Heart left ventricle (tissue), 16 donors: ENCODE measurements around the gene HYAL1. TPM values are rescaled to one million over a fixed set of nuclear protein-coding genes. Genes with fewer than 3 reads are reported as not detected.
A peak's percentile ranks its signal among the peaks of the same experiment; 100 is the strongest.

Experiments used
- ATAC-seq, 4 donors: fragments of 200-7000 bp; cut with Tn5 transposase; one replicate each; pipeline ENCODE4 v1.9.1; 2020 to 2022; ENCODE audit warnings: moderate library complexity in 4 of 4, mild to moderate bottlenecking in 3 of 4, moderate number of reproducible peaks in 1 of 4
- DNase-seq, 5 donors: peaks; one replicate each; pipeline ENCODE4 v3.0.0-alpha.2; 2020
- H3K27ac ChIP-seq, 12 donors: fragments of 200-600 bp; sonication (generic) in 4 of 12; one replicate each; pipeline versions ENCODE4 v1.5.0 to v1.8.0; 2016 to 2022; ENCODE audit warnings: mild to moderate bottlenecking in 2 of 12
- H3K27me3 ChIP-seq, 9 donors: fragments of 200-600 bp; sonication (generic) in 2 of 9; one replicate each; pipeline versions ENCODE4 v1.5.1 to v1.8.0; 2016 to 2022; ENCODE audit warnings: mild to moderate bottlenecking in 3 of 9
- H3K36me3 ChIP-seq, 9 donors: fragments of 200-600 bp; sonication (generic) in 2 of 9; one replicate each; pipeline versions ENCODE4 v1.5.0 to v1.8.0; 2018 to 2022; ENCODE audit warnings: mild to moderate bottlenecking in 2 of 9
- H3K4me1 ChIP-seq, 12 donors: fragments of 200-600 bp; sonication (generic) in 4 of 12; one replicate each; pipeline versions ENCODE4 v1.5.0 to v1.8.0; 2016 to 2022; ENCODE audit warnings: mild to moderate bottlenecking in 3 of 12
- H3K4me3 ChIP-seq, 12 donors: fragments of 200-600 bp; sonication (generic) in 4 of 12; one replicate each; pipeline versions ENCODE4 v1.5.0 to v1.8.0; 2017 to 2022; ENCODE audit warnings: mild to moderate bottlenecking in 9 of 12, moderate library complexity in 4 of 12
- H3K9me3 ChIP-seq, 12 donors: fragments of 200-600 bp; sonication (generic) in 4 of 12; one replicate each; pipeline versions ENCODE4 v1.5.0 to v1.8.0; 2016 to 2022; ENCODE audit warnings: mild to moderate bottlenecking in 1 of 12
- POLR2A ChIP-seq, 2 donors: fragments of 450-650 bp; IDR thresholded peaks; one replicate each; pipeline ENCODE4 v1.6.1; 2017; ENCODE audit warnings: antibody characterized with exemption in 2 of 2, mild to moderate bottlenecking in 2 of 2, moderate library complexity in 2 of 2
- WGBS, 4 donors: extraction: QIAGEN DNeasy Blood & Tissue Kit in 2 of 4; methylation state at CpG; one replicate each; pipeline versions ENCODE4 v1.1.5 to v1.1.7; 2013 to 2018; 5-methylcytosine and 5-hydroxymethylcytosine counted together
- intact Hi-C, 10 donors: fragments of 100-400 bp; cut with DNase I; formaldehyde crosslinking; loops; one replicate each; pipeline versions ENCODE4 v1.11.1 to v1.14.2; 2022
- polyA plus RNA-seq, 2 donors: library from polyadenylated mRNA; stranded (reverse); fragments of 200-250 nt; gene quantifications; one replicate each; pipeline ENCODE4 v1.2.3, GENCODE V29; 2013
- total RNA-seq, 9 donors: library from RNA; depleted of rRNA in 2 of 9; stranded (reverse); fragments of >200 nt in 2 of 9; fragmentation: NEBNext Ultra II Directional in 3 of 9; extraction: Animal tissue kit (Norgen Biotek cat#: 25700) in 3 of 9; gene quantifications; one replicate each; pipeline versions ENCODE4 v1.1.0 to v1.2.4, GENCODE V29; 2016 to 2023
- TF ChIP-seq, protein P1 (sequence below), 12 donors: fragments of 200-600 bp; sonication (generic) in 4 of 12; IDR thresholded peaks; one replicate each; pipeline versions ENCODE4 v1.5.0 to v1.8.0; 2018 to 2022; ENCODE audit warnings: antibody characterized with exemption in 12 of 12, mild to moderate bottlenecking in 5 of 12
- donor health status: ischemic (EF 13 %, LVEDD 7.1; RV severe dilation, severe dysfunction).
- donor health status: healthy with polysubstance abuse.
- donor health status: DM: no; HTN: yes; CAD: no.
- donor health status: DM: no; HTN: no; CAD: no.
- donor health status: ischemic (EF 25% LVEDD 6.9; RV normal size, moderate dysfunction).
- donor health status: ischemic (EF 25% LVEDD 5.7; RV mildly dilated, moderate dysfunction).
- donor health status: healthy.
- donor health status: DM: yes; HTN: yes; CAD: no.
- donor health status: ischemic (EF 35%, LVEDD 5.7; RV mildly dilated, moderate dysfunction).
- donor health status: nonischemic (EF 11% LVEDD 7.7; RV severe dilation, severe dysfunction).
- donor health status: DM: yes; HTN: yes; CAD: no.
- donor health status: PGD.
- donor health status: ischemic (EF 29% LVEDD 5.4; RV normal size, mild dysfunction).
- donor health status: nonischemic (EF 23%, LVEDD 6.1; RV moderate dilation, normal function).

Gene HYAL1
- total and polyA plus RNA-seq, 11 donors, result 36.9 to 99.7 (median 57.8) TPM

DNA sequence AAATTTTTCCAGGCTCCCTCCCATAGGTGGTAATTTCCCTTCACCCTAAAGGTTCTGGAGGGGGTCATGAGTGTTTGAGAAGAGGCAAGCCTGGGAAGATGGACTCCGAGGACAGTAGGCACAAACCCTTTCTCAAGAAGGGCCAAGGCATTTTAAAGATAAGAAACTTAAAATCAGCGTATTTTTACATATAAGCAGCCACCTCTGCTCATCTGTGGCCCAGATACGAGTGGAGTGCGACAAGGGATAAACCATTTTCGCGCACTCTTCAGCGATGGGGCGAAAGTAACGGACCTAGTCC, 36.7 kb upstream of the HYAL1 start:
- H3K36me3 ChIP-seq, result no peaks in the 10 kb centered on the region
- peaks cover 0 to 4% (median 0%) of the 10 kb centered on the region in 9 donors for H3K27me3 ChIP-seq
- H3K9me3 ChIP-seq, result no peaks in the 10 kb centered on the region
- WGBS, 4 donors, result 27 to 46% (median 40%) methylated on average over 9 of the region's 9 CpGs
- ATAC-seq (no peak), DNase-seq (no peak)
- H3K4me3 ChIP-seq, result peak overlapping the region; percentile 30 to 97 (median 64)
- intact Hi-C loops, result loop anchor here in 1 of 10 donors (10.0 kb wide), 1 partner anchor 1045 kb away; the partner anchor contains the start of gene MANF
- no peak for TF ChIP-seq POLR2A (IDR thresholded peaks at IDR 0.05)
- TF ChIP-seq, protein P1, sequence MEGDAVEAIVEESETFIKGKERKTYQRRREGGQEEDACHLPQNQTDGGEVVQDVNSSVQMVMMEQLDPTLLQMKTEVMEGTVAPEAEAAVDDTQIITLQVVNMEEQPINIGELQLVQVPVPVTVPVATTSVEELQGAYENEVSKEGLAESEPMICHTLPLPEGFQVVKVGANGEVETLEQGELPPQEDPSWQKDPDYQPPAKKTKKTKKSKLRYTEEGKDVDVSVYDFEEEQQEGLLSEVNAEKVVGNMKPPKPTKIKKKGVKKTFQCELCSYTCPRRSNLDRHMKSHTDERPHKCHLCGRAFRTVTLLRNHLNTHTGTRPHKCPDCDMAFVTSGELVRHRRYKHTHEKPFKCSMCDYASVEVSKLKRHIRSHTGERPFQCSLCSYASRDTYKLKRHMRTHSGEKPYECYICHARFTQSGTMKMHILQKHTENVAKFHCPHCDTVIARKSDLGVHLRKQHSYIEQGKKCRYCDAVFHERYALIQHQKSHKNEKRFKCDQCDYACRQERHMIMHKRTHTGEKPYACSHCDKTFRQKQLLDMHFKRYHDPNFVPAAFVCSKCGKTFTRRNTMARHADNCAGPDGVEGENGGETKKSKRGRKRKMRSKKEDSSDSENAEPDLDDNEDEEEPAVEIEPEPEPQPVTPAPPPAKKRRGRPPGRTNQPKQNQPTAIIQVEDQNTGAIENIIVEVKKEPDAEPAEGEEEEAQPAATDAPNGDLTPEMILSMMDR (IDR thresholded peaks at IDR 0.05), result no peak
- peak overlapping the region; percentile 62 to 100 (median 98) for H3K27ac ChIP-seq
- H3K4me1 ChIP-seq, result peaks cover 13 to 63% (median 50%) of the 10 kb centered on the region in 12 donors

DNA sequence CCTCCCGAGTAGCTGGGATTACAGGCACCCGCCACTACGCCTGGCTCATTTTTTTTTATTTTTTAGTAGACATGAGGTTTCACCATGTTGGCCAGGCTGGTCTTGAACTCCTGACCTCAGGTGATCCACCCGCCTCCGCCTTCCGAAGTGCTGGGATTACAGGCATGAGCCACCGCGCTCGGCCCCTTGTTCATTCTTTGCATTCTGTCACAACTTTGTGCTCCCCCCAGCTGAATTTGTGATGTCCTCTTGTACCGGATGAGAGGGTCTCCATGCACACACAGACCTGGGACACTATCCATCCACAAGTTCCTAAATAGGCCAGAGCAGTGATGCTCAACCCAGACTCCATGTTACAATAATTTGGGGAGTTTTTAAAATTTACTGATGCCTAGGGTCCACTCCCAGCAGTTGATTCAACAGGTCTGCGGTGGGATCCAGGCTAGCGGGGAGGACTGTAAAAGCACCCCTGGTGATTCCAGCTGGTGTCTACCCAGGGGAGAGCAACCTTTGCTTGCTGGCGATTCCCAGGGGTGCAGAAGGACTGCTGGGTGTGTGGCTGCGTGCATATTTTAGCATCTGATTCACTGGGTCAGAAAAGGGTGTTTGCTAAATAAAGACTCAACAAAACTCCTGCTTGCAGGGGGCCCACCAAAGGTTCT, 36.2 kb upstream of the HYAL1 start:
- DNase-seq, result no peak
- Histone ChIP-seq H3K4me1 (peaks cover 13 to 65% (median 55%) of the 10 kb centered on the region in 12 donors), H3K27me3 (peaks cover 0 to 4% (median 0%) of the 10 kb centered on the region in 9 donors), H3K36me3 (peaks cover 0 to 4% (median 0%) of the 10 kb centered on the region in 9 donors), H3K4me3 (peak overlapping the region in 11 of 12 donors; percentile 41 to 97 (median 67)), H3K9me3 (no peaks in the 10 kb centered on the region), H3K27ac (peak overlapping the region; percentile 62 to 100 (median 98))
- no peak for ATAC-seq
- no peak for TF ChIP-seq POLR2A (IDR thresholded peaks at IDR 0.05)
- TF ChIP-seq, protein P1 (IDR thresholded peaks at IDR 0.05), result no peak
- intact Hi-C loops, result loop anchor here in 1 of 10 donors (10.0 kb wide), 1 partner anchor 1045 kb away; the partner anchor contains the start of gene MANF
- WGBS, 4 donors, result 81 to 87% (median 84%) methylated on average over 14 of the region's 14 CpGs

DNA sequence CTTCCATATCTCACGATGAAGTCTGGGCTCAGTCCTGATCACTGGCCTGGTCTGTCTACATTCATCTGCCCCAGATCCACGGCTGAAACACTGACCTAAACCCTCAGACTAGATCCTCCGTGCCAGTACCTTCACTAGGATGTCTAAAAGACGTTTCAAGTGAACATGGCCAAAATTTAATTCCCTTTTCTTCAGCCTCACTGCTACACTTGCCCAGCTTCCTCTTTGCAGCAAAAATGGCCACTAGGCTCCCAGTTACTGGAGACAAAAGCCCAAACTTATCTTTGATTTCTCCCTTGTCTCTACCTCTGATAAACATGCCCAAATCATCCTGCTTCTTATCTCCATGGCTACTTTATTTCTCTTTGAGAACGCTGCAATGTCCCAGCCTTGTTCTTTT, 35.6 kb upstream of the HYAL1 start:
- H3K27me3 ChIP-seq, result peaks cover 0 to 4% (median 0%) of the 10 kb centered on the region in 9 donors
- WGBS, 4 donors, result 68 to 79% (median 72%) methylated on average over 5 of the region's 5 CpGs
- DNase-seq (no peak), ATAC-seq (no peak)
- intact Hi-C loops, result no loop called here
- peaks cover 13 to 72% (median 61%) of the 10 kb centered on the region in 12 donors for H3K4me1 ChIP-seq
- peak overlapping the region in 7 of 12 donors; percentile 84 to 97 (median 93) for H3K4me3 ChIP-seq
- H3K27ac ChIP-seq, result peak overlapping the region in 11 of 12 donors; percentile 92 to 100 (median 98)
- H3K36me3 ChIP-seq, result peaks cover 0 to 9% (median 0%) of the 10 kb centered on the region in 9 donors
- TF ChIP-seq, protein P1 (IDR thresholded peaks at IDR 0.05), result no peak
- no peak for TF ChIP-seq POLR2A (IDR thresholded peaks at IDR 0.05)
- no peaks in the 10 kb centered on the region for H3K9me3 ChIP-seq

DNA sequence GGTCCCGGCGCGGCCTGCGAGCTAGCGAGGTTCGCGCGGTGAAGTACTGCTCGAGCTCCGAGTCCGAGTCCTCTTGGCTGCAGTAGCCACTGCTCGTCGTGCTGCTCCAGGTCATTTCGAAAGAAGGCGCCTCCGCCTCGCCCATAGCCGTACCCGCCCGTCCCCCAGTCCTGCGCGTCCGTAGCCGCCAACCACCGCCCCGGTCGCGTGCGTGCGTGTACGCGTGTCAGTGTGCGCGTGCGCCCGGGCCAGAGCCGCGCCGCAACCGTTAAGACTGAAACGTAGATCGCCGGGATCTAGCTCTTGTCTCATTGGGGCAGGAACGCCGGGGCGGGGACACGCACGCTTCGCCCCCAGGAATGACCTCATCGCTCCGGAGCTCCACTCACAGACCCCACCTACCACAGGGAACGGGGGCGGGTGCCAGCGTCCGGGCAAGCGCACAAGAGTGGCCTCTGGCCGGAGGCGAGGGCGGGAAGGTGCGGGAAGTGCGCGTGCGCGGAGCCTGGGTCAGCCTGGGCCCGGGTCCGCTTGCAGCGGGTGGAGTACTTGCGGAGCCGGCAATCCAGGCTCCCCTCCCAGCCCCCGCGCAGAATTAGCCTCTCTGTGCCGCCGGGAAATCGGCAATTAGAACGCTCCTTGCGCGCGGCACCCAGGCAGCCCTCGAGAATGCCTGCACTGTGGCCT, 33.9 kb upstream of the HYAL1 start:
- ATAC-seq (peak; percentile 85 to 90 (median 86)), DNase-seq (peak; percentile 100)
- peaks cover 13 to 88% (median 72%) of the 10 kb centered on the region in 12 donors for H3K4me1 ChIP-seq
- peaks cover 0 to 25% (median 2%) of the 10 kb centered on the region in 9 donors for H3K36me3 ChIP-seq
- H3K9me3 ChIP-seq, result no peaks in the 10 kb centered on the region
- H3K4me3 ChIP-seq, result peak overlapping the region; percentile 70 to 97 (median 92)
- peak overlapping the region; percentile 92 to 100 (median 98) for H3K27ac ChIP-seq
- peaks cover 0 to 4% (median 0%) of the 10 kb centered on the region in 9 donors for H3K27me3 ChIP-seq
- intact Hi-C loops, result loop anchor here in 1 of 10 donors (1.0 kb wide), 1 partner anchor 34 kb away; the partner anchor contains the start of gene HYAL1
- TF ChIP-seq, protein P1 (IDR thresholded peaks at IDR 0.05), result no peak
- TF ChIP-seq POLR2A (IDR thresholded peaks at IDR 0.05), result peak; percentile 64 to 93
- 0 to 3% (median 1%) methylated on average over 31 to 79 of the region's 79 CpGs for WGBS, 4 donors
